IPS-18c (cell line): ENCODE data around the gene RBMS3.

Source experiments
- H3K4me3 ChIP-seq: 2 replicates; pipeline ENCODE4 v1.7.0; 2013; ENCODE audit warnings: low read depth, mild to moderate bottlenecking, low read length, moderate library complexity; ENCODE audit not compliant: insufficient read depth
- H3K9me3 ChIP-seq: one replicate; pipeline ENCODE4 v1.6.1; 2013; ENCODE audit warnings: mild to moderate bottlenecking, low read length, moderate library complexity; ENCODE audit not compliant: control insufficient read depth, insufficient read depth

The RBMS3 gene

DNA sequence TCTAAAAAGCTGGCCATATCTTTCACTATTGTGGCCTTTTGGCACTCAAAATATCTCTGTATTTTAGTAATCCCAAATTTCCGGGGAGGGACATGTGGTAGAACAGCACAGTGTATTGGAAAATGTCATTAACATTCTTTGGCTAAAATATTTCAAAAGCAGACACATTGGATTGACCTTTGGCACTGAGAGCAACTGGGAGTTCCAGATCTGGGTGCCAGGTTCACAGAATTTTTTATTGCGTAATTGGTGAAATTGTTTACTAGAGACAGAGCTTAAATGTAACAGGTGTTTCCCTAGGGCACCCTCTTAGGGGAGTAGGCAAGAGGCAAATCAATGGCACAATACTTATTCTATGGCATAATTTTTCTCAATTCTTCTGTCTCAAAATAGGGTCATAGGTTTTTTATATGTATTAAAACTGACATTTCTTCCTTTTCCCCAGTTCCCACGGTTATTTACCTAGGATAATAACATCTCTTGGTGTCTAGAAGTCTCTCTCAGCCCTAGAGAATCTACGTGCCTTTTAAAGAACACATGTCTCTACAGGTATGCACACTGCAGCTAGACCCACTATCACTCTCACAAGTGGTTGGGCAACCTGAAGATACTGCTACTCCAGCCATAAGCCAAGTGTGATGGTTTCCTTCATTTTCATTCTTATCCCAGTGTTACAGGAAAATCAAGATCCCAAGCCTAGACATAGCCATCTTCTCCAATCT, 10.6 kb downstream of the RBMS3 start:
- Histone ChIP-seq H3K9me3 (no peaks in the 10 kb centered on the region), H3K4me3 (no peak overlapping the region)

DNA sequence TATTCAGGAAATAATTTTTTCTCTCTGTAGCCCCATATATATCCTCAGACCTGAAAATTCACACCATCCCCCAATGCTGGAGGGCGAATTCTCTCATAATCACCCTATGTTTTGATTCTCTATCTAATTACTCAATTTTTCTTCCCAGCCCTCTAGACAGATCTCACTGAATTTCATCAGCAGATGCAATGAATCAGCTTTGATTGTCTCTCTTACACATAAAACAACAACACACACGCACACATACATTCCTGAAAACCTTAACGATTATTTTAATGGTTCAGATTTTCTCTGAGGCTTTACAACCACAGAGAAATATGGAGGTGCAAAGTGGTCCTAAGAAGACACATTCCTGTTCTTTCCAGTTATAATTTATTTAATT, 11.1 kb downstream of the RBMS3 start:
- Histone ChIP-seq H3K9me3 (no peaks in the 10 kb centered on the region), H3K4me3 (no peak overlapping the region)

DNA sequence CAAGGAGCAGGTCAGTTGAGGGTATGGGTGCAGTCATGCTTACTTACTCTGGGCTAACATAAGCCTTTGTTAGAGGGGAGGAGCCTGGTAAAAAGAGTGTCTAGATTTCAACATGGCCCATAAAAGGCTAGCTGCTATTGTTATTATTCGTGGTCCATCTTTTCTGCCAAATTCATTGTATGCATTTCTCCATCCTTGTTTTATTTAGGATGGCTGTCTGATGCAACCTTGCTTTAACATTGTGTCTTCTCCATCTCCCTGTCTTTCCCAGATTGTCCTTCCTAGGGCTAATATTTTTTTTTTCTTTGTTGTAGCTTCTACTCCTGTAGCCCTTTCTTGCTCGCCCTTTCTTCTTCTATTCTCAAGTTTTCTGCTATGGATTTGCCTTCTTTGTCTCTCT, 12.6 kb downstream of the RBMS3 start:
- Histone ChIP-seq H3K9me3 (no peaks in the 10 kb centered on the region), H3K4me3 (no peak overlapping the region)

DNA sequence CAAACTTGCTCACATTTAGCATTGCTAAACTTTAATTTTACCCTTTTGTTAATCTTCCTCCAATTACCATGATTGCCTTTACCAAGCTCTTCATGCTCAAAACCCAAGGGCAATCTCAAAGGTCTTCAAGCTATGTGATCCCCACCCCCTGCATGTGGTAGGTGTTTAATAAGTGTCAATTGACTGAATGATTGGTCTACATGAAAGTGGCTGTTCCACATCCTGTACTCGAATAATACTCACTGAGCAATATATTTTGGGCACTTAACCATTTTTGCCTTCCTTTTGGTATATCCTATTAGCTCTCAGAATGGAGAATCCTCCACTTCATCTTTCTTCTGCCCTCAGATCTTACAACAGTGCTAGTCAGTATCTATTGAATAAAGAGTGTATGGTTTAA, 17.1 kb downstream of the RBMS3 start:
- no peaks in the 10 kb centered on the region for H3K9me3 ChIP-seq
- H3K4me3 ChIP-seq: no peak overlapping the region

DNA sequence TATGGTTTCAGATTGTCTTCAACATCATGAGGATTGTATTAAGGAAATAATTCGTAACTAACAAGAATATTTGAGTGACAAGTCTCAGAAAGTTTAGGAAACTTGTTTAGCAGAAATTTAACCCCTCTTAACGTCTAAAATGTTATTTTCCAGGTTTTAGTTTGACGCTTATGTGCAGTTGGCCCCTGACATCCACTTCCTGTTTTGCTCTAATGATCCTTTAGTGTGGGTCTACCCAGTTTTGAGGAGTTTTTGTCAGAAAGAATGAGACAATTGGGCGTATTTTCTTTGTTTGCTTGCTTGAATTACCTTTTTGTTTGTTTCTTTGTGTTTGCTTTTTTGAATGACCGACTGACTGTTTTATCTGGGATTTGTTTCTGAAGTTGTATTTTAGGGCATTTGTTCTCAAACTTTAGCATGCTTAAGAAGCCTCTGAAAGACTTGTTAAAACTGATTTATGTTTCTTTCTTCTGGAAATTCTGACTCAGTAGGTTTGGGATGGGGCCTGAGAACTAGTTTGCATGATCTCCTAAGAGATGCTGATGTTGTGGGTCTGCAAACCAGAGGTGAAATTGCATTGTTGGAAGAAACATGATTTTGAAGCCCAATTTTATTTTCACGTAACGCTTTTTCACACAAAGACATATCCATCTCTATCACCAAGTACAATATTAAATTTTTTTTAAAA, 20.6 kb downstream of the RBMS3 start:
- no peak overlapping the region for H3K4me3 ChIP-seq

DNA sequence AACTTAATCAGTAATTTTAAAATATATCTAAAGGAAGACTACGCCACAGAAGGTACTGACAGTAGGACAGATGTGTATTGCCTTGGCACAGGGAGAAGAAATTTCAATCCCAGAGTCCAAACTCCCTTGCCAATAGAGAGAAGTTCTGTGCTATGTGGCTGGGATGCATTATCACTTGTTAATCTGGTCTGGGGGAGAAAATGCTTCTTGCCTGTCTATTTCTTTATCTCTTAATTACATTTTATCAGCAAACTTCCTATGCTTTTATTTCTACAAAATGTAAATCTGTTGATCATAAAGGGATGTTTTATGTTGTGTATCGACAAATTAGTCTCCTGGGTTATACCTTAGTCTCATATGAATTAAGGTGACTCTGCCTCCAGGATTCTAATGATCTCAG, 21.7 kb downstream of the RBMS3 start:
- H3K4me3 ChIP-seq: no peak overlapping the region
- H3K9me3 ChIP-seq: peaks cover 4% of the 10 kb centered on the region

More for the DNA sequence above, 20.6 kb downstream of the RBMS3 start:
- peaks cover 4% of the 10 kb centered on the region for H3K9me3 ChIP-seq

DNA sequence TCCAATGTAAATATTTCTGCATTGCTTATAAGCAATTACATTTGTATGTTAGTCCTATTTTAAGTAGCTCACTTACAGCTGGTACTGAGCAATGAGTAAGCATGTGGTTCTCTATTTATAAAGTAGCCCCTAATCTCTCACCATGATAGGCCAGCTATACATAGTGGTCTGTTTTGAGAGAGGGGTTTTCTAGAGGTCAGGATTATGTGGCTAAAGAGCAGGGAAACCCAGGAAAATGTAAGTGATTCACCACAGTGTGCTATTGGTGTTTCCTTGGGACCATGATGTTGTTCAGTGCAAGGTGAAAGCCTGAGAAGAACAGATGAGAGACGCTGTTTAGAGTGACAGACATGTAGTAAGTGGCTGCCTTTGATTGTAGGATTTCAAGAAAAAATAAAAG, 26.4 kb downstream of the RBMS3 start:
- H3K9me3 ChIP-seq: peaks cover 4% of the 10 kb centered on the region
- no peak overlapping the region for H3K4me3 ChIP-seq

DNA sequence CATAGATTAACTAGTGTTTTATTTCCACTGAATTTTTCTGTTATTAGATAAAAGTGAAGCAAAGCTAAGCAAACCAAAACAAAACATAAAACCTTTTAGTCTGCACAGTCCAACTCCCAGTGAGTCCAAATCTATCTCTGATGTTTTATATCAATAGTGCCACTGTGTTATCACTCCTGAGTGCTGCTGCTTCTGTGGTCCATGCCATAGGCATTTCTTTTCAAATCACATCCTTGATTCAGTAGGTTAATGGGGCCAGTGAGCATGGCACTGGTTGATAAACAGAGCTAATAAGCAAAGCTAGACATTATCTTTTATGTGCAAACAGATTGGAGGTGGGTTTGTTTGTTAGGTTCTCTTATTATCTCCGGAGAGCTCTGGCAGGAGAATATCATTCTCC, 30.0 kb downstream of the RBMS3 start:
- Histone ChIP-seq H3K4me3 (no peak overlapping the region), H3K9me3 (no peaks in the 10 kb centered on the region)

DNA sequence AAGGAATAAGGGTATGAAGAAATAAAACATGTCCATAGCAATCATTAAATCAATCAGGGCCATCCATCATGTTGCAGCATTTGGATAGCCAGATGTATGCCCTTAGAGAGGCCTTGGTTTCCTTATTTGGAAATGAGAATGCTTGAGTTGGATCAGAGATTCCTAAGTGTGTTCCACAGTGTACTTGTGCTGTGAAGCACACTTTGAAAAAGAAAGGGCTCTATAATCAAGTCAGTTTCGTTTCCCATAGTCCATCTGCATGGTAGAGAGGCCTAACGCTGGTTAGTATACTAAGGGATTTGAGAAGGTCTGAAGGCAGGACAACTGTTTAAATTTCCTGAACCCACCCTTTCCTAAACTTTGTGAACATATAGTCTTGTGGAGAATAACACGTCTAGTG, 30.9 kb downstream of the RBMS3 start:
- no peak overlapping the region for H3K4me3 ChIP-seq
- no peaks in the 10 kb centered on the region for H3K9me3 ChIP-seq

DNA sequence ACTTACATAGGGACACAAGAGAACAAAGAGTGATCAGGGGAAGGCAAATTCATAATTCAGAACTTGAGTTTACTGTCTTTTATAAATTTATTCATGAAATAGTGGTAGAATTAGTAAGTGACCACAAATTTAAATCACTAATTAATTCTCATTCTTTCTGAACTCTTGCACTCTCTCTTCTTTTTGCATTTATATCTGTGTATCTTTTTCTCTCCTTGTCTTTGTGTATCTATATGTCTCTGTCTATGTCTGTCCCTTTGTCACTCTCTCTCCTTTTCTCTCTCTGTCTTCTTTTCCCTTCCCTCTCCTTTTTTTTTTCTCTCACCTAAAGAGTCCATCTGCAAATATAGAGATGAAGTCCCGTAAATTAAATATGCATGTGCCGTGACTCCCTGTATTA, 31.5 kb downstream of the RBMS3 start:
- H3K9me3 ChIP-seq: no peaks in the 10 kb centered on the region
- H3K4me3 ChIP-seq: no peak overlapping the region

DNA sequence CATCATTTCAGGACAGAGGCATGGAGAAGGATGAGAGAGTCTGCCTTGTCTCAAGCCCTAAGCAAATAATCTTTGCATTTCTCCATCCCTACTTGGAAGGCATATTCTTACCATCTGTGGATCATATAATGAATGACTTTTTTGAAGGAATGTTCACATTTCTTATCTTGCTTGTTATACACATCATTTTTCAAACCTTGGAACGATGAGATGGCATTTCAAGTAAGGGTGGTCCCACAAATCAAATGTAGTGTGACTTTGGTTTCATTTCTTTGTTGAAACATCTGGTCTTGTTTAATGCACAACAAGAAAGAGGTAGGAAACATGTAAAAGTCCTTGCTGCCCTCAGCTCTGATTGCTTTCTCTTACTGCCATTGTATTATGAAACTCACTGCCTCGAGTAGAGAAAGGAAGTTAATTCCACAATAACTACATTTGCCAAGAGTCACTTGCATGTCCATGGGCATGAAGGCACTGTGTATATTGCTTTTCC, 32.1 kb downstream of the RBMS3 start:
- Histone ChIP-seq H3K9me3 (no peaks in the 10 kb centered on the region), H3K4me3 (no peak overlapping the region)

DNA sequence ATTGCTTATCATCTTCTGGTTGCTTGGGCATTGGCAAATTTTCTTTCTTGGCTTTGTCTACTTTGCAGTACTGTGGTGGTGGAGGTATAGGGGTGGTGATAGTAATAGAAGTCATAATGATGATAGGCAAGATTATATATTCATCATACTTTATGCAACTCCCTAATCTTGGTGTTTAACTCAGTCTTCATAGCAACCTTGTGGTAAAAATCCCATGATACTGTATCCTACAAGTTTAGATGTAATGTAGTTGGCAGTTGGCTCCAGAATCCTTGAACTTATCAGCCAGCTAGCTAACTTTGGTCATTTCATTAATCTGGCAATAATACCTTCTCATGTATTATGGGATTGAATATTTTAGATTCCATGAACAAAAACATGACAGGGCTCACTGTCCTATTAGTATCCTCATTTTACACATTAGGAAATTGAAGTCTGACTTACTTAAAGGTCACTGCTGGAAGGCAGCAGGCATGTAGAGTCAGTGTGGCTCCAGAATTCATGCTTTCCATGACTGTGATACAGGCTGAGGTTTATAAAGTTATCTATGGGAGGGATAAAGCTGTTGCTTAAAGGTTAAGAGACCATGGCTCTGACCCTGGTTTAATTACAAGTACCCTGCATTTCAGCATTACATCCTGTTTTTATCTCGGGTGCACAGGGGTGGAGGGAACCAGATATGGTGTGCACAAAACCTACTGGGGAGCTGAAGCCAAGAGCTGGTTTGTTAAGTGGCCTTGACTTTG, 33.3 kb downstream of the RBMS3 start:
- Histone ChIP-seq H3K9me3 (no peaks in the 10 kb centered on the region), H3K4me3 (no peak overlapping the region)

DNA sequence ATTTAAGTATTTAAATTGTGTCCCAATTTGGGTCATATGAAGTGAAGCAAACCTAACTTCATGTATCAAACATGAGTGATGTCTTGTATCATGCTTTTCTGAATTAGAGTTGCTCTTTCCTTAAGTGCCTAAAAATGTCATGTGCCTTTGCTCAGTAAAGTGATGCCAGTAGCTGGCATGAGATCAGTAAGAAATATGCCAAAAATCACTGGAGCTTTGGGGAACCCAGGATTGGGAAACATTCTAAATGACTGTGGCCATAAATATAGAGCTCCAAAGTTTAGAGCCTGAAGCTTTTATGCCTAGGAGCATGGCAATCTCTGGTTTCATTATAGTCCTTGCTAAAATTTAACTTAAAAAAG, 33.8 kb downstream of the RBMS3 start:
- H3K9me3 ChIP-seq: no peaks in the 10 kb centered on the region
- H3K4me3 ChIP-seq: no peak overlapping the region

DNA sequence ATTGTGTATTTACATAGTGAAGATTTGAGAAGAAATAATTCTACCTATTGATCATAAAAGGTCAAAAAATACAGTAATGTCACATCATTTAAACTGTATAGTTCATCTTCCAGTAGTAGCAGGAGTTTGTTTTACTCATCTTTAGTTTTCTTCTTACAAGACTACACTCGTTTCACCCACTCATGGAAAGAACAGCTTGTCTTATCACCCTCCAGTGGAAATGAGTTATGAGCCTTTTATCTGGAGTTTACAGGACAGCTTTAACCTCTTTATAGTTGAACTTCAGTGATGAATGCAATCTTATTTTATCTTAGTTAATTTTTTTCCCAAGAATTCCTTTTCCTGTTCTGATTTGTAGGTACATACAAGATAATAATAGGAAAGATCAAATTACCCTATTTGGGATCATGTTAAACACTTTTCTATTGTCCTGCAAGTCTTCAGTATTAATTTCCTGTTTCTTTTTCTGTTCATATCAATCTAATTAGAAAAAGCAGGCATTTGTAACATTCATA, 36.8 kb downstream of the RBMS3 start:
- H3K4me3 ChIP-seq: no peak overlapping the region
- H3K9me3 ChIP-seq: no peaks in the 10 kb centered on the region

DNA sequence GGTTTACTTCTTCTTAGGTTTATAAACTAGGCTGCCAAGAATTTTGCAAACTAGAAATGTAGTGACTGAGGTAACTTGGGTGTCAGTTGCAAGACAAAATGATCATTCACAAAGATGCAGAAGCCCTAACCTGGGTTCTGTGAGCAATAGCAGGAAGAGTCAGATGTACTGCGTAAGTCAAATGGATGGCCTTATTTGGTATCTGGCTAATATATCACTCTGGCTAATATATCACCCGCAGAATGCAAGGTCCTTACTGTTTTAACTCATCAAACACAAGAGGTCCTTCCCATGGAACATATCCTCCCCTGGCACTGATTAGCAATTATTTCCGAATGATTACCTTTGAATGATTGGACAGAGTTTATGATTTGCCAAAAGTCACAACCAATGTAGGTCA, 37.4 kb downstream of the RBMS3 start:
- Histone ChIP-seq H3K9me3 (no peaks in the 10 kb centered on the region), H3K4me3 (no peak overlapping the region)

DNA sequence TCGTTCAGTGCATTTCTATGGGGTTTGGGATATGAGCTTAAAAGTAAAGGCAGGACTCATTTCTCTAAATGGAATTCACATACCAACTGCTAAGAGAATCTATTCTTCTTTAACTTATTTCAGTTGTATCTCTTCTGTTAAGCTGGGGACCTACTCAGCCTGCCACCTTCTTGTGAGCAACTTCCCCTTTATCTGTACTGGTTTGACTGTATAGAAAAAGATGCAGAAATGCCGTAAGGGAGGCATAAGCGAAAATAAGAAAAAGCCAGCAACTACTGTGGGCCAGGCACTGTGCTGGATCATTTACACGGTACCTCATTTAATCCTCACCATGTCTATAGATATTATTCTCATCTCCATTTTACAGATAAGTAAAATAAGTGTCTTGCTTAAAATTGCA, 38.4 kb downstream of the RBMS3 start:
- no peaks in the 10 kb centered on the region for H3K9me3 ChIP-seq
- no peak overlapping the region for H3K4me3 ChIP-seq

DNA sequence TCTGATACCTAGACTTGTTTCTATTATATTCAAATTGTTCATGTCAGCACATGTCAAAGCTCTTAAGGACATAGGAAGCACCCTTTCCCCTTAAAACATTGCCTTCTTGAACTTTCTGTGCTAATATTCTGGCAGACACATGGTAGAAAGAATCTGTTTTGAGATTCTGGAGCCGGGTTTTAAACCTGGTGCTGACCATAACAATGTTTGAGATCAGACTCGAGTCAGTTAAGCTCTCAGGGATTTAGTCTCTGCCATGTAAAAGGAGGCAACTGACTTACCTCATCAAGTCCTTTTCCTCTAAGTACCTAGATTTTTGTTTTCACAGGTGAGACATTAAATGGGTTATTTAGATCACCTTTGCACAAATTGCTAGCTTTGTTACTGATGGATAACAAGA, 38.9 kb downstream of the RBMS3 start:
- Histone ChIP-seq H3K4me3 (no peak overlapping the region), H3K9me3 (no peaks in the 10 kb centered on the region)

DNA sequence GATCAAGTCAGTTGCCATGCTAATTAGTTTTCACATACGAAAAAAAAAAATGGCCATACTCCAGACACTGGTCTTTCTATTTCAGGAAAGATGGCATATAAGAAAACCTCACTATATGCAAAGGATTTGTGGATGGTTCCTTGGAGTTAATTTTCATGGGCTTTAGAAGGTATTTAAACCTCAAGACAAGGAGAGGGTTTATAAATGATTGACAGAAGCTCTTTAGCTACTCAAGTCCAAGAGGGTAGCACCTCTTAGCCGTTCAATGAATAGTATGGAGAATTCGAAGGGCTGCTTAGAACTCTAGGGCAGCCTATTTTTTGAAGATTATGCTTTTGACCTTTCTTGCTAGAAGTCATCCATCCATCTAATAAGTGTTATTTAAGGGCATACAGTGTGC, 41.7 kb downstream of the RBMS3 start:
- H3K4me3 ChIP-seq: no peak overlapping the region
- no peaks in the 10 kb centered on the region for H3K9me3 ChIP-seq
